WTC11 (cell line): ENCODE data around the gene PPOX. TPM values are rescaled to one million over a fixed set of nuclear protein-coding genes. Genes with fewer than 3 reads are reported as not detected.

ENCODE experiments used
- ATAC-seq: fragments of 200-7000 bp; cut with Tn5 transposase; 2 replicates; pipeline ENCODE4 v1.10.0; 2021; ENCODE audit warnings: mild to moderate bottlenecking, moderate library complexity
- CTCF ChIA-PET: fragments of 300-600 bp; sonication (Branson Sonifier 250); formaldehyde crosslinking; loops from one replicate; lab custom pipeline; 2021; ENCODE audit warnings: antibody characterized with exemption; lab: Charles Lee
- POLR2A ChIA-PET: fragments of 350-600 bp; sonication (Branson Sonifier 250); formaldehyde crosslinking; loops from one replicate; lab custom pipeline; 2021; ENCODE audit warnings: antibody characterized with exemption; lab: Charles Lee
- DNase-seq: peaks from one replicate; pipeline ENCODE4 v3.0.0; 2021; ENCODE audit warnings: low spot score
- H3K27ac Mint-ChIP-seq: 2 replicates; pipeline ENCODE4 v1.8.0; 2021; ENCODE audit warnings: mixed read lengths
- H3K27me3 Mint-ChIP-seq: 2 replicates; pipeline ENCODE4 v1.8.0; 2021; ENCODE audit warnings: low read depth, mild to moderate bottlenecking, moderate library complexity, mixed read lengths
- H3K36me3 Mint-ChIP-seq: 2 replicates; pipeline ENCODE4 v1.8.0; 2021; ENCODE audit warnings: mixed read lengths
- H3K4me1 Mint-ChIP-seq: 2 replicates; pipeline ENCODE4 v1.8.0; 2022; ENCODE audit warnings: mixed read lengths
- H3K4me3 Mint-ChIP-seq: 2 replicates; pipeline ENCODE4 v1.8.0; 2021; ENCODE audit warnings: mild to moderate bottlenecking, moderate library complexity, mixed read lengths
- H3K9me3 Mint-ChIP-seq: 2 replicates; pipeline ENCODE4 v1.8.0; 2021; ENCODE audit warnings: mixed read lengths
- ATF6 ChIP-seq: sonication (generic); formaldehyde crosslinking; IDR thresholded peaks from 2 replicates; pipeline ENCODE4 v1.8.1; 2023; ENCODE audit warnings: mild to moderate bottlenecking, missing genetic modification reagents
- CREB1 ChIP-seq: sonication (generic); formaldehyde crosslinking; IDR thresholded peaks from 2 replicates; pipeline ENCODE4 v1.8.0; 2023; ENCODE audit warnings: mild to moderate bottlenecking, missing genetic modification reagents
- CREM ChIP-seq: sonication (generic); formaldehyde crosslinking; IDR thresholded peaks from 2 replicates; pipeline ENCODE4 v1.8.1; 2022; ENCODE audit warnings: mild to moderate bottlenecking, missing genetic modification reagents, moderate library complexity
- CTCF ChIP-seq: fragments of 200-600 bp; IDR thresholded peaks from 2 replicates; pipeline ENCODE4 v1.8.0; 2022; ENCODE audit warnings: antibody characterized with exemption
- ELF4 ChIP-seq: sonication (generic); formaldehyde crosslinking; IDR thresholded peaks from 2 replicates; pipeline ENCODE4 v1.8.1; 2022; ENCODE audit warnings: low read depth, mild to moderate bottlenecking, moderate library complexity, missing genetic modification reagents
- EMX1 ChIP-seq: fragments of 250-450 bp; sonication (Bioruptor Pico); IDR thresholded peaks from 2 replicates; pipeline ENCODE4 v1.8.0; 2021; ENCODE audit warnings: mild to moderate bottlenecking
- FOXJ3 ChIP-seq: sonication (generic); formaldehyde crosslinking; IDR thresholded peaks from 2 replicates; pipeline ENCODE4 v1.9.0; 2021; ENCODE audit warnings: missing genetic modification reagents, mild to moderate bottlenecking, borderline replicate concordance
- FOXK1 ChIP-seq: sonication (generic); formaldehyde crosslinking; IDR thresholded peaks from 2 replicates; pipeline ENCODE4 v1.8.0; 2022; ENCODE audit warnings: mild to moderate bottlenecking, moderate library complexity, missing genetic modification reagents
- IRF2 ChIP-seq: sonication (generic); formaldehyde crosslinking; IDR thresholded peaks from 2 replicates; pipeline ENCODE4 v1.8.0; 2022; ENCODE audit warnings: low read depth, missing genetic modification reagents, borderline replicate concordance
- JAZF1 ChIP-seq: fragments of 250-450 bp; sonication (Bioruptor Pico); IDR thresholded peaks from 2 replicates; pipeline ENCODE4 v1.9.0; 2021; ENCODE audit warnings: moderate library complexity, mild to moderate bottlenecking, inconsistent platforms
- MLX ChIP-seq: sonication (generic); formaldehyde crosslinking; IDR thresholded peaks from 2 replicates; pipeline ENCODE4 v1.8.1; 2023; ENCODE audit warnings: mild to moderate bottlenecking, missing genetic modification reagents, moderate library complexity
- PRRX2 ChIP-seq: fragments of 250-450 bp; sonication (Bioruptor Pico); IDR thresholded peaks from 2 replicates; pipeline ENCODE4 v1.8.0; 2021; ENCODE audit warnings: mild to moderate bottlenecking
- USF1 ChIP-seq: sonication (generic); formaldehyde crosslinking; IDR thresholded peaks from 2 replicates; pipeline ENCODE4 v1.8.0; 2022; ENCODE audit warnings: mild to moderate bottlenecking, missing genetic modification reagents
- ZNF317 ChIP-seq: sonication (generic); formaldehyde crosslinking; IDR thresholded peaks from 2 replicates; pipeline ENCODE4 v1.8.1; 2023; ENCODE audit warnings: low read depth, mild to moderate bottlenecking, moderate library complexity, missing genetic modification reagents, borderline replicate concordance
- ZNF425 ChIP-seq: fragments of 250-450 bp; sonication (Bioruptor Pico); conservative IDR thresholded peaks from 2 replicates; pipeline ENCODE4 v1.9.0; 2021; ENCODE audit warnings: mild to moderate bottlenecking
- ZNF532 ChIP-seq: fragments of 250-450 bp; sonication (Bioruptor Pico); IDR thresholded peaks from 2 replicates; pipeline ENCODE4 v1.9.0; 2021; ENCODE audit warnings: mild to moderate bottlenecking, borderline replicate concordance
- total RNA-seq: library from RNA; stranded (reverse); gene quantifications from 3 replicates; pipeline ENCODE4 v1.2.3, GENCODE V29; 2021

Gene PPOX
- total RNA-seq, 1 experiment from 2014 or later, result 44.8 TPM

GRCh38 chr1:161192476-161193465 is 26.5 kb downstream of the PPOX start:
- peak; percentile 68 for DNase-seq
- Mint-ChIP-seq H3K4me3 (no peak overlapping the region), H3K36me3 (0 out of 2 replicates have a peak, but pooled peaks cover 3% of the 10 kb centered on the region), H3K27me3 (no peaks in the 10 kb centered on the region), H3K27ac (peak overlapping the region; percentile 47), H3K9me3 (no peaks in the 10 kb centered on the region), H3K4me1 (peaks cover 24% of the 10 kb centered on the region)
- TF ChIP-seq ELF4 (CRISPR knock-in tag) (no peak), CTCF (peak; percentile 71), CREB1 (no peak), ZNF317 (CRISPR knock-in tag) (no peak), CREM (CRISPR knock-in tag) (no peak), IRF2 (CRISPR knock-in tag) (no peak), FOXJ3 (CRISPR knock-in tag) (no peak), PRRX2 (CRISPR knock-in tag) (no peak)
- POLR2A ChIA-PET, result interaction anchor here (1.1 kb wide), 1 partner anchor 10 kb away, joined by 3 read pairs; no protein-coding TSS in a partner anchor
- peak; percentile 72 for ATAC-seq
- CTCF ChIA-PET, result interaction anchor here (0.5 to 3.2 kb wide), 12 partner anchors 8 to 197 kb away, joined by 3 to 22 read pairs (median 4); partner anchors contain the start of genes B4GALT3, NDUFS2, PPOX and TOMM40L

GRCh38 chr1:161193561-161194235 is 27.5 kb downstream of the PPOX start:
- Mint-ChIP-seq H3K4me1 (peaks cover 32% of the 10 kb centered on the region), H3K27me3 (no peaks in the 10 kb centered on the region), H3K36me3 (0 out of 2 replicates have a peak, but pooled peaks cover 3% of the 10 kb centered on the region), H3K4me3 (no peak overlapping the region), H3K9me3 (no peaks in the 10 kb centered on the region), H3K27ac (no peak overlapping the region)
- ChIA-PET CTCF (interaction anchor here (0.5 to 2.0 kb wide), 10 partner anchors 9 to 188 kb away, joined by 3 to 13 read pairs (median 3); partner anchors contain the start of gene TOMM40L), POLR2A (interaction anchor here (1.1 kb wide), 1 partner anchor 9 kb away, joined by 3 read pairs; no protein-coding TSS in a partner anchor)
- TF ChIP-seq JAZF1, result no peak
- no peak for TF ChIP-seq EMX1 (CRISPR knock-in tag)
- TF ChIP-seq MLX (CRISPR knock-in tag), result no peak
- no peak for TF ChIP-seq FOXK1 (CRISPR knock-in tag)
- TF ChIP-seq ZNF425, result no peak
- TF ChIP-seq USF1 (CRISPR knock-in tag), result no peak
- TF ChIP-seq ATF6 (CRISPR knock-in tag), result no peak
- TF ChIP-seq ZNF532 (CRISPR knock-in tag), result no peak
- TF ChIP-seq CREM (CRISPR knock-in tag), result no peak
- DNase-seq (no peak), ATAC-seq (no peak)
